Measurements from ENCODE around the gene NPAS2.

The NPAS2 gene

DNA sequence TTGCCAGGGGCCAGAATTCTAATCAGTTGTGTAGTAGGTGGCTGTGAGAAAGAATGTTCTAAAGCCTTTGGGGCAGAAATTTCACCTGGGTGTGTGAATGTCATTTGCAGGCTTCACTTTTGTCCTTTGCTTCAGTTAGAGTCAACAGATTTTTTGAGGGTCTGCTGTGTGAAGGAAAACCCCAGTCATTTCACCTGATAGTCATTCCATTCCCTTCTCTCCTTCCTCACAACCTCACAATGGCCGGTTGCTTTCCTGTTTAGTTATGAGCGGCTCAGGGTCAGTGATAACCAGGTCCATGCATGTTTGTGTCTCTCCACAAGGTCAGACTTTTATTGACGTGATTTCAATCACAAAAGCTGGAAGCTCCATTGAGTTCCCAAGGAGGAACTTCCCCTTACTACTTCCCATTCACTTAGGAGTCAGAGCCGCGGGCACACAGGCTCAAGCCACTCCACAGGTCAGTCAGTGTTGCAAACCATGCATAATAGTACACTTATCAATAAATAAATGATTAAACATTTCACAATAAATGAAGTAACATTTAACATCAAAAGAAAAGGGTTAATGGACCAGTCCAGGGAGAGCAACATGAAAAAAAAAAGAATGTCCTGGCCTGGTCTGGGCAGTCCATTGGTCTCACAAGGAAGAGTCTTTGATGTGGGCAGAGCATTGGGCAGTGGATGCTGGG lies 74.3 kb downstream of the NPAS2 start:
- TF ChIP-seq CTCF (IDR thresholded peaks at IDR 0.05; ENCODE audit: control insufficient read depth, extremely low read depth, insufficient read depth): no peak
- H3K4me3 ChIP-seq (ENCODE audit: low read depth, low read length): no peak overlapping the region
- no peak for DNase-seq (ENCODE audit: low read depth)

GRCh38 chr2:100894796-100895156 lies 74.8 kb downstream of the NPAS2 start:
- DNase-seq (ENCODE audit: low read depth): no peak
- no peak overlapping the region for H3K4me3 ChIP-seq (ENCODE audit: low read depth, low read length)
- TF ChIP-seq CTCF (IDR thresholded peaks at IDR 0.05; ENCODE audit: control insufficient read depth, extremely low read depth, insufficient read depth): no peak

GRCh38 chr2:100895402-100895801 lies 75.5 kb downstream of the NPAS2 start:
- no peak for DNase-seq (ENCODE audit: low read depth)
- TF ChIP-seq CTCF (IDR thresholded peaks at IDR 0.05; ENCODE audit: control insufficient read depth, extremely low read depth, insufficient read depth): no peak
- H3K4me3 ChIP-seq (ENCODE audit: low read depth, low read length): no peak overlapping the region

DNA sequence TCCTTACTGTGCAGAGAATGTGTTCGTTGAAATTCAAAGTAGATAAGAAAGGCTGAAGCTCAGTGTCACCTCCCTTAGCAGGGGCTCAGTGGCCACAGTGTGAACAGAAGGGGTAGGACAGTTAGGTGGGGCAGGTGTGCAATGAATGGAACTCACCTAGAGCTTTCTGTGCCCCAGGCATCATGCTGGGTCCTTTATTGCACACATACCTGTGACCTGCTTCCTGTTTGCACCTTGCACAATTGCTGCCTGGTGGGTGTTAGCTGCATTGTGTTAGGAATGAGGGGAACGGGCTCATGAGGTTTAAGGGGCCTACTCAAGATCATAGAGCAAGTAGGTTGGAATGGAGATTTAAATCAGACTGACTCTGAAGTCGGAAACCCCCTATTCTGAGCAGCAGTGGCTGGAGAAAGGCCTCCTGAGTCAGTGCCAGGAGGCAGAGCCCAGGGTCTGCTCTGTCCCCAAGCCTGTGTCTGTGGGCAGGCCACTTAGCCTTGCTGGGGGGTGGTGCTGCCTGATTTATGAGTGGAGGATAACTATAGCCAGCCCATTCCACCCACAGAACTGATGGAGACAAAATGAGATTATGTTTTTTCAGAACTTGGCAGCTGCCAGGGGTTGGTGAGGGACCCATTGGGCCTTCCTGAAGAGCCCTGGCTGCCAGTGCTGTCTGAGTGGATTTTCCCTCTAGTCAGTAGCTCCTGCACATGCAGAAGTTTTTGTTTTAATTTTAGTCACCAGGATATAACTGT lies 76.2 kb downstream of the NPAS2 start:
- no peak overlapping the region for H3K4me3 ChIP-seq (ENCODE audit: low read depth, low read length)

DNA sequence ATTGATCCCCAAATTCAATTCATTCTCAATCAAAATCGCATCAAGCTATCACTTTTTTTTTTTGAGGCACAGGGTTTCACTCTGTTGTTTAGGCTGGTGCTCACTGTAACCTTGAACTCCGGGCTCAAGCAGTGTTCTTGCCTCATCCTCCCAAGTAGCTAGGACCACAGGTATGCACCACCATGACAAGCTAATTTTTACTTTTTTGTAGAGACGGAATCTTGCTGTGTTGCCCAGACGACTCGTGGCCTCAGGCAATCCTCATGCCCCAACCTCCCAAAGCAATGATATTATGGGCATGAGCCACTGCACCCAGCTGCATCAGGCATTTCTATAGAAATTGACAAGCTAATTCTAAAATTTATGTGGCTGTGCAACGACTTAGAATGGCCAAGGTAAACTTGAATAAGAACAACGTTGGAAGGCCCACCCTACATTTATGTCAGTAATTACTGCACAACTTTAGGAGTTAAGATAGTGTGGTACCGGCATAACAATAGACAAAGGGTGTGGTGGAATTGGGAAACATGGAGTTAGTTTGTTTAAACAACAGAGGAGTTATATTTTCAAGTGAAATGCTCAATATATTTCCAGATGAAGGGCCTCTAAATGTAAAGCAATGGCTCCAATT lies 78.2 kb downstream of the NPAS2 start:
- TF ChIP-seq CTCF (IDR thresholded peaks at IDR 0.05; ENCODE audit: control insufficient read depth, extremely low read depth, insufficient read depth): no peak
- no peak for DNase-seq (ENCODE audit: low read depth)
- no peak overlapping the region for H3K4me3 ChIP-seq (ENCODE audit: low read depth, low read length)

More for the DNA sequence above, 76.2 kb downstream of the NPAS2 start:
- TF ChIP-seq CTCF (IDR thresholded peaks at IDR 0.05; ENCODE audit: control insufficient read depth, extremely low read depth, insufficient read depth): no peak
- DNase-seq (ENCODE audit: low read depth): no peak

GRCh38 chr2:100900156-100900795 lies 80.3 kb downstream of the NPAS2 start:
- H3K4me3 ChIP-seq (ENCODE audit: low read depth, low read length): no peak overlapping the region
- TF ChIP-seq CTCF (IDR thresholded peaks at IDR 0.05; ENCODE audit: control insufficient read depth, extremely low read depth, insufficient read depth): no peak
- no peak for DNase-seq (ENCODE audit: low read depth)

Data from LNCaP clone FGC (cell line).